NCI-H2227 (cell line): ENCODE measurements around the gene AKR1C2.
"Not testable (repeated sequence)": the region's sequence is repeated elsewhere in the genome, so short reads cannot be mapped to it uniquely, and the experiment has no call there.

Source experiments
- DNase-seq: peaks from one replicate; lab custom pipeline; 2025; ENCODE audit not compliant: unreplicated experiment; lab: John Stamatoyannopoulos, UW

The AKR1C2 gene

GRCh38 chr10:5025461-5025881, 21.8 kb upstream of the AKR1C2 start:
- not testable (repeated sequence) for DNase-seq

GRCh38 chr10:5023177-5023805, 19.6 kb upstream of the AKR1C2 start:
- DNase-seq: no peak

- not testable (repeated sequence) for DNase-seq
Observed at GRCh38 chr10:5021624-5022290, 18.1 kb upstream of the AKR1C2 start.

DNA sequence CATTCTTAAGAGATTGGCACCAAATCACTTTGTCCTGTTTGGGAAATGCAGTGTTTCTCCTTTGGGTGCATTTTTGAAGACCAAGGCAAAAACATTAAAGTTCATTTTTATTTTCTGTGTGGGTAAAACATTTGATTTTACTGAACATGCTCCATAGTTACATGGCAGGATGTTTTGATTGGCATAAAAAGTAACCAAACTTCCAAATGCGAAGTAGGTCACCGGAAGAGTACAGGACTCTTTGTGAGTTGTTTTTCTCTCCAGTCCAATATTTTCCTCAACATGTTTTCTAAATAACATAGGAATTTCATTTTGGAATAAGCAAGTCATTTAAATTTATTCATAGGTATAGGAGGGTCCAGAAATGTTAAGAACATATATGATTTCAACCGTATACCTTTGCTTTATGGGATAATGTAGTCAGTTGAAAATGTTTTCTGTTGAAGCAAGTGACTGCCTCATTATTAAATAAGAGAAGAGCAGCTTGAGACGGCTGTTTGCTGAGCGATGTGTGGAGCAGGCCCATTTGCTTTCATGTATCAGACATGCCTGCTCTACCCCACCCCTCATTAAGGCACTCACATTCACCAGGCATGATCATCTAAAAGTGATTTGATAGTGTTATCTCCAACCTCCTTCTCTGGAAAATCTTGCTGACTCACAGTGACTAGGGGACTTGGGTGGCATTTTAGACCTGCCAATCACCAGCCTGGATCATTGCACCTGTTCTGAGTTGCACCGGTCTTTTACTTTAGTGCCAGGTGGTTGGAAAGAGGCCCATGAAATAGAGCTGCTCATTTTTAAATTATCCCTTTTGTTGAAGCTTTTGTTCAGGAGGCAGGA, 16.3 kb upstream of the AKR1C2 start:
- DNase-seq: not testable (repeated sequence)

GRCh38 chr10:5018671-5019277, 15.1 kb upstream of the AKR1C2 start:
- DNase-seq: not testable (repeated sequence)

DNA sequence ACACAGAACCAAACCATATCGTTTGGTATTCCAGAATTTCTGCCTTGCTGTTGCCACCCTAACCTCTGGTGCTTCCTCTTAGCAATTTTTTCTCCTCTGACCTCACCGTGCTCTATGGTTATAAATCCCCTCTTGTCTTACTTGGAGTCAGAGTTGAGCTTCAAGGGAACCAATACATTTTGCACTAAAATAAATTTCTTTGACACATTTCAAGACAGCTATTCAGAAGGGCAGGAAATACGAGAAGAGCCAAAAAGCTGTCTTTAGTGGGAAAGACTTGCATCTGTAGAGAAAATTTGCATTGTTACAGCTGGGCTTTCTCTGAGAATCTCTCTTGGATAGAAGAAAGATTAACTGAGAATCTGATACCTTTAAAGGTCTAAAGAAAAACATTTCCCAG, 14.5 kb upstream of the AKR1C2 start:
- no peak for DNase-seq

GRCh38 chr10:5014936-5015335, 11.3 kb upstream of the AKR1C2 start:
- DNase-seq: no peak

DNA sequence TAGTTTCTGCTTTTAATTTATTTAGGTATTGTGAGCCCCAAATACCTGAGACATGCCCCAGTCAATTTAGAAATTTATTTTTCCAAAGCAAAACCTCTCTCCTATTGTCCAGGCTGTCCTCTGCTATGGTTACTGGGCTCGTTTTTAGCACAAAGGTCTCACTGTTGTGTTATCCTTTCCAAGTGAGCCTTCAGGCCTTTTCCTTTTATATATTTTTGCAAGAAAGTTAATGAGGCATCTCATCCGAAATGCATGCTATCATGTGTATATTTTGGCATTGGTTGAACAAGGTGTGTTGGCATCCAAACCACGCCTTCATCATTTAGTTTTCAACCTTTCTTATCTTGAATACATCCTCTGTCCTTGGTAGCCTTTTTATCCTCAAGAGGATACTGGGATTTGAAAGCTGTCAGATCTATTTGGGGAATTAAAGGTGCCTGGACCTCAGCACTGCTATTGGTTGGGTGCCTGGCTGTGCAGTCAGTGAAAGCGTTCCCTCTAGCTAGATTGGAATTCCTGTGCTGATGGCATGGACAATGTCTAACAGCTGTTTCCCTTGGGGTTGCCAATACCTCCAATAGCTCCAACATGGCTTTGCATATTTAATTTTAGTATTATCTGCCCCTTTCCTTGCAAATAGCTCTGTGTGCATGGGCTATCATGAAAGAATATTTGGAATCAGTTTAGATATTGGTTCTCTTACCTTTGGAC, 10.7 kb upstream of the AKR1C2 start:
- DNase-seq: not testable (repeated sequence)

DNA sequence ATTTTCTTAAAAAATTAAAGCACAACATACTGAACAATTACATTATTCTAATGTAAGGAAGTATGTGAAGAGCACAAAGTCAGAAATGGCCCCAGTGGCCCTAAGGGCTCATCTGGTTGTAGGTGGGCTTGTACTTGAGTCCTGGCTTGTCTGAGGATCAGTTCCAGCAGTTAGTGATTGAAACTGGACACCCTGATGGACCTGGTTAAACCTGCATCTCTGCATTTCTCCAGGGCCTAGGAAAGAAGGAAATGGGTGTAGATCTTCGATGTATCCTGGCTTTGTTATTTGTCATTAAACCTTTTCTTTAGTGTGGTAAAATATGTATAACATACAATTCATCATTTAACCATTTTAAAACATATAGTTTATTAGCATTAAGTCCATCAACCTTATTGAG, 9.7 kb upstream of the AKR1C2 start:
- DNase-seq: no peak

DNA sequence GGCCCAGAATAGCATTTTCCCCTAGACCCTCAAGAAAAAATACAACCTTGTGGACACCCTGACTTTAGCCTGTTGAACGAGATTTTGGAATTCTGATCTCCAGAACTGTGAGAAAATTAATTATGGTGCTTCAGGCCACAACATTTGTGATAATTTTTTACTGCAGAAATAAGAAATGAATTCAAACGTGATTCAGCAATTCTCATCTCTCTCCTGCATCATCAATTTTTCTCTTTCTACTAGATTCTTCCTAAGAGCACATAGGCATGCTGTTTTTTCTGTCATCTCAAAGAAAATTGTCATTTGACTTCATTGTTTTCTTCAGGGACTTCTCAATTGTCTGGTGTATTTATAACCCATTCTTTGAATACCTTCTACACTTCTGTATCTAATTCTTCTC, 8.9 kb upstream of the AKR1C2 start:
- DNase-seq: no peak

- not testable (repeated sequence) for DNase-seq
Observed at GRCh38 chr10:5011392-5011791, 7.7 kb upstream of the AKR1C2 start.

GRCh38 chr10:5010043-5010442, 6.4 kb upstream of the AKR1C2 start:
- DNase-seq: not testable (repeated sequence)

- not testable (repeated sequence) for DNase-seq
Observed at GRCh38 chr10:5008857-5009548, 5.3 kb upstream of the AKR1C2 start.

- not testable (repeated sequence) for DNase-seq
Observed at GRCh38 chr10:5004501-5004900, 844 bp upstream of the AKR1C2 start.

DNA sequence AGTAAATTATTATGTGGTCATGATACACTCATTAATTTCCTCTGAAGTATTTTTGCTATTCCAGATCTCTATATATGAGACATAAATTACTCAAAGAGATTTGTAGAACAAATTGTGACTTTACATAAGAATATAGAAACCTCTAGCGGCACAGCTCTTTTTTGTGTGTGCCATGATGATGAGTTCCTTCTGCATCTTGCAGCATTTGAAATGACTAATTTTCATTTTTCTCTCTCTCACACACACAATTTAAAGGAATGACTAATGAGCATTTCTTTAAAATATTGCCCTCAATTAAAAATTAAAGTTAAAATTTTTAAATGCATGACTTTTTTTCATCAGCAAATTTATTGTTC, 351 bp upstream of the AKR1C2 start:
- DNase-seq: not testable (repeated sequence)

- DNase-seq: no peak
Observed at GRCh38 chr10:5002013-5002727, 1.5 kb downstream of the AKR1C2 start.

- DNase-seq: no peak
Observed at GRCh38 chr10:4998671-4999070, 5.0 kb downstream of the AKR1C2 start.

DNA sequence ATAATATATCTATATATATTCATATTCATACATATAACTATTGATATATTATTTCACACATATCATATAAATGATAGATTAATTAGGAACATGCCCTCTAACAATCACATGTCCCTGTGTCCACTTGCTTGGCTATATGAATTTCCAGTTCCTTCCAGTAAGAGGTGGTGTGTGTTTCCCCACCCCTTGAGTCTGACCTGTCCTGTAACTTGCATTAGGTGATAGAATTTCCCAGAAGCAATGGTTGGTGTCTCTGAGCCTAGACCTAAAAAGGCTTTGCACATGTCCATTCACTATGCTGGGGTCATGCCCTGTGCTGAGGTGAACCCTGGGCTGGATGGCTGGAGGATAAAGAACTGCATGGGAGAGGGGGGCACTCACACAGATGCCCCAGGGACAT, 9.4 kb downstream of the AKR1C2 start:
- DNase-seq: not testable (repeated sequence)

DNA sequence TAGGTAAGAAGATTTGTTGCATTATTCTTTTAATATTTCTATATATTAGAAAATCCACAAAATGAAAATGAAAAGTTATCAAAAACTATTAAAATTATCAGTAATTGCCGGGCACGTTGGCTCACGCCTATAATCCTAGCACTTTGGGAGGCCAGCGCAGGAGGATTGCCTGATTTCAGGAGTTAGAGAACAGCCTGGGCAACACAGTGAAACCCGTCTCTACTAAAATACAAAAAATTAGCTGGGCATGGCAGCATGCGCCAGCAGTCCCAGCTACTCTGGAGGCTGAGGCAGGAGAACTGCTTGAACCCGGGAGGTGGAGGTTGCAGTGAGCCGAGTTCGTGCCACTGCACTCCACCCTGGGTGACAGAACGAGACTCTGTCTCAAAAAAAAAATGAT, 11.1 kb downstream of the AKR1C2 start:
- DNase-seq: not testable (repeated sequence)

DNA sequence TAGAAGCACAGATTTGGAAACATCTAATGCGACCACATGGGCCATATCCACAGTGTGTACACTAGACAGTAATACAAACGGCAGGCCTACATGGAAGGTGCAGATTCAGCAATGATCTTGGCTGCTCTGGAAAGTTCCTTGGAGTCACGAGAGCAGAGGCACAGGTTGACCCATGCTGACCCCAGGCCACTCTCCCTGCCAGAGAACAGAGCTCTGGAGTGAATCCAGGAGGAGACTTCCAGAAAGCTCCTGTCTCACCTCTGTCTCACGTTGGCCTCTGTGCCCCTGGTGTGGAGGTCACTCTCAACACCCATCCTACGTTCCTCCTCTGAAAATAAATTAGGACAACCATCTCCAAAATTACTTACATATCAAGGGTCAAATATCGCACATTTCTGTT, 12.2 kb downstream of the AKR1C2 start:
- not testable (repeated sequence) for DNase-seq
